Measurements from ENCODE around the gene PCDHGA3. TPM values are rescaled to one million over a fixed set of nuclear protein-coding genes. Genes with fewer than 3 reads are reported as not detected.

PCDHGA3 gene
- total RNA-seq, 4 donors from 2014 or later, result 1.8 to 3.6 (median 2.4) TPM

DNA sequence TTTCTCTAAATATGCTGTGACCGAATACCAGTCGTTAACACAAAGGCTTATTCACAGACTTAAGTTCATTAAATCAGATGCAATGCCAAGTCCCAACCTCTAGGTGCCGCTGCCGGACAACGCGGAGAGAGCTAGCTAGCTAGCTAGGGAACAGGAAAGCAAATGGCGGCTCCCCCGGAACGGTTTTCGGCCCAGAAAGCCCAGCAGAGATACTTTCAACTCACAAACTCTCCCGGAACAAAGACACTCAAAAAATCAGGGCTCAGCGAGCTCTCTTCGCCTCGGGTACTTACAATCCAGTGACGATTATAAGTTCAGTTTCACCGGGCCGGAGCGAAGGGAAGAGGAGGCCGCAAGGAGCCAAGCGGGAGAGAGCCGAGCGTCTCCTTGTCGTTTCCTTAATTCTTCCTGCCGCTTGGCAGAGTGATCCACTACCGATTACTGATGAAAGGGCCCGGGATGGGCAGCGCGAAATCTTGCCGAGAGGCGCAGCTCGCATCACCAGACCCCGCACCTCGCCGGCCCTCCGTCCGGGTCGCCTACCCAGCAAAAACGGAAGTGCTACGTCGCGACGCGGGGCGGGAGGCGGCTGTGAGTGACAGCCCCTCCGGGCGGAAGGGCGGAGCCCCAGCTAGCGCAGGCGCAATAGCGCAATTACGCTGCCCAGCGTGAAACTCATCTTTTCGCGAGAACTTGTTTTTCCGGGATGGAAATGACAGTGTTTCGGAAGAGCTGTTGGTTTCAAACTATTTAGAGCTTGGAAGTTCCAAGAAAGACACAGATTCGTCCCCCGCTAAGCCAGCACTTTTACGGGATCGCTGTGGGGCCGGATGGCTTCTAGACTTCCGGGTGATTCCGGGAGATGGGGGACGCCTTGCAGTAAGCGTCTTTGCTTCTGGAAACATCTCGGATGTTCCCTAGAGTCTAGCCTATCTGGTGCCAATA, 23.1 kb upstream of the PCDHGA3 start, which contains the start of gene TAF7:
Gene TAF7, minus strand, starts transcription at position 560 of the 945 bp plus-strand sequence. CDS start 740 bp downstream, outside the sequence.
- TF ChIP-seq, protein P1, sequence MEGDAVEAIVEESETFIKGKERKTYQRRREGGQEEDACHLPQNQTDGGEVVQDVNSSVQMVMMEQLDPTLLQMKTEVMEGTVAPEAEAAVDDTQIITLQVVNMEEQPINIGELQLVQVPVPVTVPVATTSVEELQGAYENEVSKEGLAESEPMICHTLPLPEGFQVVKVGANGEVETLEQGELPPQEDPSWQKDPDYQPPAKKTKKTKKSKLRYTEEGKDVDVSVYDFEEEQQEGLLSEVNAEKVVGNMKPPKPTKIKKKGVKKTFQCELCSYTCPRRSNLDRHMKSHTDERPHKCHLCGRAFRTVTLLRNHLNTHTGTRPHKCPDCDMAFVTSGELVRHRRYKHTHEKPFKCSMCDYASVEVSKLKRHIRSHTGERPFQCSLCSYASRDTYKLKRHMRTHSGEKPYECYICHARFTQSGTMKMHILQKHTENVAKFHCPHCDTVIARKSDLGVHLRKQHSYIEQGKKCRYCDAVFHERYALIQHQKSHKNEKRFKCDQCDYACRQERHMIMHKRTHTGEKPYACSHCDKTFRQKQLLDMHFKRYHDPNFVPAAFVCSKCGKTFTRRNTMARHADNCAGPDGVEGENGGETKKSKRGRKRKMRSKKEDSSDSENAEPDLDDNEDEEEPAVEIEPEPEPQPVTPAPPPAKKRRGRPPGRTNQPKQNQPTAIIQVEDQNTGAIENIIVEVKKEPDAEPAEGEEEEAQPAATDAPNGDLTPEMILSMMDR (IDR thresholded peaks at IDR 0.05; ENCODE audit: low read depth), result no peak

DNA sequence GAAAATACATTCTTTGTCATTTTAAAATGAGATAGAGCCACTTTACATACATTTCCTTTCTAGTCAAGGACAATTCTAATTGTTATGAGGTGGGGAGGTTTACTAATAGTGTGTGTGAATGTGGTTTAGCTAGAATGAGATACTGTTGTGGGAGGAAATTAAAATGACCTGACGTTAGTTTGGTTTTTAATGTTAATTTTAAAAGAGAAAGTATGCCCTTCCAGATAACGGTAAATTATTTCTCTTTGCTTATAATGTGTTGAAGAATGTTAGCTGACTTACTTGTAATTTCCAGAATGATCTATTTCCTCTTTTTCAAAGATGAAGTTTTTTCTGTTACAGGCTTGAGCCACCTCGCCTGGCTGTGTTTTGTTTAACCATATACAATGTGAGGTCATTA, 21.4 kb upstream of the PCDHGA3 start:
- TF ChIP-seq, protein P1 (IDR thresholded peaks at IDR 0.05; ENCODE audit: low read depth), result no peak

DNA sequence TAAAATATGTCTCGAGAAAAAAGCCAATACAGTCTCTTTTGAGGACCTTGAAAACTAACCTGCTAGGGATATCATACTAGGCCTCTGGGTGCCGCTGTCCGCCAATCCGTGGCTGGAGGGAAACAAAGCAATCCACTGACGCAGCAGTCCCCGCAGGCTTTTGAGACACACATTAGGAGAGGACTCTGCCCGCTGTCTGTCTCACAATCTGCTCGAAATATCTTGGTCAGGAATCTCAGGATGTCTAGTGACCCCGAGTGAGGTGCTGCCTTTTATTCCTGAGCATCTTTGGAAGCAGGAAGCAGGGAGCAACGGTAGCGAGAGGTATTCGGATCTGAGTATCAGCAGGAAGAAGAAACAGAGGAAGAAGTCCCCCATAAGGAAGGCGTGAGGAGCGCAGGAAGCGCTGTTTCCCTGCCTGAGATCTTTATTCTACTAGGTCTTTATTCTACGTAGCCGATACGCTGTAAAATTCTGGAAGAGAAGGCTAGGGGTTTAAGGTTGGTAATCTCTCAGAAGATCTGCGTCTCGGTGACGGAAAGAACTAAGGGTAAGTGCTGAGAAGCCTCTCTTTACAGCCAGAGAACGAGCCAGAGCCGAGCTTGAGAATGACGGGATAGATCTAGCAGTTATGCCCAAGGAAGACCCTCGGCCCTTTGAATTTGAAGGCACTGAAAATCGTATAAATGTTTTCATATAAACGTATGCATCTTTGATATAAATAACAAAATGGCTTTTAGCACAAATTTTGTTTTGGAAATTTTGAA, 17.4 kb upstream of the PCDHGA3 start:
- TF ChIP-seq, protein P1 (IDR thresholded peaks at IDR 0.05; ENCODE audit: low read depth), result no peak

DNA sequence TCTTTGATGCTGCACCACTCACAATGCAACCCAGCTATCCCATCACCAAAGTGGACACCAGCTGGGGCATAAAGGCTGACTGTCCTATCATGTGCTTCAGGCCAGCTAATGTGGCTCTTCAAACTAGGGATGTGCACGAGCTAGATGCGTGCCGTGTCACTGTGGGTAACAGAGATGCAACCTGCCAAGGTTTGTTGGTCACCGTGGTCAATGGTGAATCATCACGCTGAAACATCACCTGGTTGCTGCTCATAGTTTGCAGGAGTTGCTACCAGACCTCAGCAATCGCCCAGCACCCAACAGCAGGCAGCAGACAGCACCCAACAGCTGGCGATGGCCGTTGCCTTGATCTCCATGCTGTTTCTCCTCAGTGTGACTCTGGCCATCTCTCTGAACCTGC, 15.4 kb upstream of the PCDHGA3 start:
- TF ChIP-seq, protein P1 (IDR thresholded peaks at IDR 0.05; ENCODE audit: low read depth), result no peak

DNA sequence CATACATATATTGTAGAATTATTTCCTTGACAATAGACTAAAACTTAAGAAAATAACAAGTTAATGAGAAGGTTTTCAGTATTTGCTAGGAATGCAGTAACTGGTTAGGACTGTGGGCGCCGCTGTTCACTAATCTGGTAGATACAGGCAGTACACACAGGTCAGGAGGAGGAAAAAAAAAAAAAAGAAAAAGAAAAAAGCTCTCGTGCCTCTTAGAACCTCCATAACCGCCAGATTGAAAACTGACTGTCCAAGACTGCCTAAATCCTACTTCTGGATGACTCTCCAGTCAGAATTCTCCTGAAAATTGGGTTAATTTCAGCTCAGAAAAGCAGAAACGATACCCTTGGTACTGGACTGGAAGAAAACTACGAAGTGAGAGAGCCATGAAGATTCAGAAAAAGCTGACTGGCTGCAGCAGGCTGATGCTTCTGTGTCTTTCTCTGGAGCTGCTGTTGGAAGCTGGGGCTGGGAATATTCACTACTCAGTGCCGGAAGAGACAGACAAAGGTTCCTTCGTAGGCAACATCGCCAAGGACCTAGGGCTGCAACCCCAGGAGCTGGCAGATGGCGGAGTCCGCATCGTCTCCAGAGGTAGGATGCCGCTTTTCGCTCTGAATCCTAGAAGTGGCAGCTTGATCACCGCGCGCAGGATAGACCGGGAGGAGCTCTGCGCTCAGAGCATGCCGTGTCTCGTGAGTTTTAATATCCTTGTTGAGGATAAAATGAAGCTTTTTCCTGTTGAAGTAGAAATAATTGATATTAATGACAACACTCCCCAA, 13.1 kb upstream of the PCDHGA3 start, which contains the start of gene PCDHGA1:
Gene PCDHGA1, plus strand, starts transcription at position 216 of the 782 bp plus-strand sequence.
- TF ChIP-seq, protein P1 (IDR thresholded peaks at IDR 0.05; ENCODE audit: low read depth), result no peak

DNA sequence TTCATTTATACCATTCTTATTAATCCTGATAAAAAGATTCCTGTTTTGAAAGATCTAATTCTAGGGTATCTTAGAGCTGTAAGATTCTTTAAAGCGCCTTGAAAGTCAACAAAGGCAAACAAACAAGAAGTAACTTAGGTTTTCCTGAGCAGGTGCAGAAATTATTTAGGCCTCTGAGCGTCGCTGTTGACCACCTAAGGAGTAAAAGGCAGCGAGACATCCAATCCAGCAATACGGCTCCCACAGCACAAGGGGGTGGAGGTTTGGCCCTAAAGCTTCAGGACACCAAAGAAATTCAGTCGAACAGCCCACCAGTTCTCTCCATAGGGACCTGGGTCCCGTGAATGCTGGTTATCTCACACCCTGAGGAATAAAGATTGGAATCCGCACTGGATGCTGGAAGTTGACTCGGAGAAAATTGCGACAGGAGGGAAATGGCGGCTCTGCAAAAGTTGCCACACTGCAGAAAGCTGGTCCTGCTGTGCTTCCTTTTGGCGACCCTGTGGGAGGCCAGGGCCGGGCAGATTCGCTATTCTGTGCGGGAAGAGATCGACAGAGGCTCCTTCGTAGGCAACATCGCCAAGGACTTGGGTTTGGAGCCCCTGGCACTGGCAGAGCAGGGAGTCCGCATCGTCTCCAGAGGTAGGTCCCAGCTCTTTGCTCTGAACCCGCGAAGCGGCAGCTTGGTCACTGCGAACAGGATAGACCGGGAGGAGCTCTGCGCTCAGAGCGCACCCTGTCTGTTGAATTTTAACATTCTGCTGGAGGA, 4.9 kb upstream of the PCDHGA3 start, which contains the start of gene PCDHGA2:
Gene PCDHGA2, plus strand, starts transcription at position 223 of the 769 bp plus-strand sequence.
- TF ChIP-seq, protein P1 (IDR thresholded peaks at IDR 0.05; ENCODE audit: low read depth), result no peak
